ENCODE data around the gene PAX5.

Gene PAX5

DNA sequence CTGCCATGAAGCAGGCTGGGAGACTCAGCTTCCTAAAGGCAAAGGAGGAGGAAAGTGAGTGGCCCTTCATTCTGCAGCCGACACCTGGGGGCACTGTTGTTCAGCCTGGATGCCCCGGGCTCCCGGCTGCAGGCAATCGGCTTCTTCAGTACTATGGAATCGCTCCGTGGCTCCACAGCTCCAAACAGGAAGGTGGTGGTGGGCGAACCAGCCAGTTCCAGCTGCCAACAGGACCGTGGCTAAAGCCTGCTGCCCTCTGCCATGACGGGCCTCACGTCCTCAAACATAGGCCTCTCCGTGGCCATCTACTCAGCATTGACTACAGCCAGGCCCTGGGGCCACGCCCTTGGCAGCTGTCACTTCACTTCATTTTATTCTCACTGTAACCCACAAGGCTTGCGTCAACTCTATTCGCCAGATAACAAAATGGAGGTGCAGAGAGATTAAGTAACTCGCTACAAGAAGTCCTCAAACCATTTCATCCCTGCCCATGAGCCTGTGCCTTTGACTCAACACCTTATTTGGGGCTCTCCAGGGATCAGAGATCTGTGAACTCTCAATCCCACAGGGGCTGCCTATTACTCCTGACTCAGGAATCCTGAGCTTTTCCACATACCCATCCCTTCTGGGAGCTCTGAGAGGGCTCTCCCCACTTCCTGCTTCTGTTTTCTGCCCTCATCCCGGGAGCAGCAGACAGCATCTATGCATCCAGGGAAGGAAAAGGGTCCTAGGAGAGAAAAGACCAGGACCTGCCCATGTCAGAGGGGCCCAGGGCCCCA, 38.0 kb downstream of the PAX5 start:
- peak; percentile 89 for DNase-seq (ENCODE audit: low read depth)
- H3K4me3 ChIP-seq (ENCODE audit: low read depth, low read length), result peak overlapping the region; percentile 58
- TF ChIP-seq CTCF (IDR thresholded peaks at IDR 0.05; ENCODE audit: insufficient read depth, low read depth, low read length, missing control alignments), result peak; percentile 83

- peak; percentile 94 for DNase-seq (ENCODE audit: low read depth)
- peak overlapping the region; percentile 58 for H3K4me3 ChIP-seq (ENCODE audit: low read depth, low read length)
These were observed 39.9 kb downstream of the PAX5 start for GRCh38 chr9:36993933-36994764.

DNA sequence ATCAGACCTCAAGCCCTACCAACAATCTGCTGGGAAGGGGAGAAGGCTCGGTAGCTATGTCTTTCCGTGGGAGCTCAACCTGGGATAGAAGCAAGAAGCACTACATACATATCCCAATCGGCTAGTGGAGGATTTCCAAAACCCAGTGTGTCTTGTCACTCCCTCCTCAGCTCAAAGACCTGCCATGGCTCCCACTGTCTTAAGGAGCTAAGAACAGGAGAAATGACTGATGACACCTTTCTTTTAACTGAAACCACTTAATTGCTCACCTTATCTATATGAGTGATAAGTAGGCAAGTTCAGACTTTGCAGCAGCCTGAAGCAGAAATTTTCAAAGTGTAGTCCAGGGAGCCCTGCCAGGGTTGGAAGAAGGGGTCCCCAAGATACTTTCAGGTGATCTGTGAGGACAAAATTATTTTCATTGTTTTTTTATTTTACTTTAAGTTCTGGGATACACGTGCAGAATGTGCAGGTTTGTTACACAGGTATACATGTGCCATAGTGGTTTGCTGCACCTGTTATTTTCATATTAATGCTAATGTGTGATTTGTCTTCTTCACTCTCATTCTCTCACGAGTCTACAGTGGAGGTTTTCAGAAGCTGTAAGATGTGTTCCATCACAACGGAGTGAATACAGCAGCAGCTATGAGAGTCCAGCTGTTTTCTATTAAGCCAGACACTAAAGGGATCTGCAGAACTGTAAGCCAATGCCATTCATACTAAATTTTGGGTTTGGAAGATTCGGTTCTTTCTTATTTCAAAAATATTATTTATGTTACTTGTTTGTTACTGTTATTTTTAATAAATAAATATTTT, 41.4 kb downstream of the PAX5 start:
- peak; percentile 78 for DNase-seq (ENCODE audit: low read depth)
- no peak for TF ChIP-seq CTCF (IDR thresholded peaks at IDR 0.05; ENCODE audit: insufficient read depth, low read depth, low read length, missing control alignments)
- H3K4me3 ChIP-seq (ENCODE audit: low read depth, low read length), result peak overlapping the region; percentile 58

More at GRCh38 chr9:36993933-36994764, 39.9 kb downstream of the PAX5 start:
- TF ChIP-seq CTCF (IDR thresholded peaks at IDR 0.05; ENCODE audit: insufficient read depth, low read depth, low read length, missing control alignments), result no peak

DNA sequence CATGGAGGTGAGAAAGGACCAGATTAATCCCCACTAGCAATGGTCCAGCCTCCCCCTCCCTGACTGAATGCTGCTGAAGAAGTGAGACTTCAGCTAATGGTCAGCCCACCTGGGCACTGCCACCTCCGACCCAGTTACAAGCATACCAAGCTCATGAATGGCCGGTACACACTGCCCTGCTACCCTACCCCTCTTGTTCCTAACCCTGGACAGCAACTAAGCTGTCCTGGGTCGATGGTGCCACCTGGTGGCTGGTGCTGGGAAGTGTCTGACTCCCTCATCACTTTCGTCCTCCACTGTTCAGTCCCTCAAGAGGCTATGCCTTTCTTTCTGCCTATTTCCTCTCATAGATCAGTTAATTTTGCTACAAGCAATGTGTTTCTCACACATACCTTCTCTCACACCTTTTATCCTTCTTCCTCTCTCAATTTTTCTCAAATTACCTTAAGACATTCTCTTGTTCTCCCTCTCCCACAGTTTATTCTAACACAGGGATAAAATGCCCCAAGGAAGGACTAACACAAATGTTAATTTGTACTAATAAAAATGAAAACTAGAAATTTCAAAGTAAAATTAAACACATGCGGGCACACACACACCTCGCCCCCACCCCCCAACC, 42.4 kb downstream of the PAX5 start:
- peak; percentile 78 for DNase-seq (ENCODE audit: low read depth)
- peak; percentile 82 for TF ChIP-seq CTCF (IDR thresholded peaks at IDR 0.05; ENCODE audit: insufficient read depth, low read depth, low read length, missing control alignments)
- H3K4me3 ChIP-seq (ENCODE audit: low read depth, low read length), result no peak overlapping the region

GRCh38 chr9:36988848-36989247, 45.2 kb downstream of the PAX5 start:
- DNase-seq (ENCODE audit: low read depth), result peak; percentile 64
- TF ChIP-seq CTCF (IDR thresholded peaks at IDR 0.05; ENCODE audit: insufficient read depth, low read depth, low read length, missing control alignments), result no peak
- H3K4me3 ChIP-seq (ENCODE audit: low read depth, low read length), result no peak overlapping the region

DNA sequence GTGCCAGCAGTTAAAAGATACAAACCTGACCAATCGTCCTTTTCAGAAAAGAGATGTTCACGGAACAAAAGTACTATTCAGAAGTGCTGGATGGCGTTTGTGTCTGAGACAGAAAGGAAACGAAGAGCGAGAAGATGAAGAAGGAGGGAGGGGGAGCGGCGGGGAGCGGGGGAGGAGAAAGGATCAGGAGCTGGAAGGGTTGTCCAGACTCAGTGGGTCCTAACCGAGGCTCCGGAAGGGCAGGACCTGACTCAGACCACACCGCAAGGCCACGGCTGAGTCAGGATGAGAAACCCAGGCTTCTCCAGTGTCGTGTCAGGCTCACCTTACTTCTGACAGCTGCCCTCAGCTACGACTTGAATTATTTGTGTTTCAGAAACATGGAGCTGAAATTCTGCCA, 46.2 kb downstream of the PAX5 start:
- TF ChIP-seq CTCF (IDR thresholded peaks at IDR 0.05; ENCODE audit: insufficient read depth, low read depth, low read length, missing control alignments), result no peak
- DNase-seq (ENCODE audit: low read depth), result peak; percentile 76
- H3K4me3 ChIP-seq (ENCODE audit: low read depth, low read length), result no peak overlapping the region
